Stimulated activated CD4-positive, alpha-beta T cell treated with anti-CD3 and anti-CD28 coated beads, Interleukin-12 subunit alpha, Interleukin-12 subunit beta, amount 100 ng/mL, for 48 hours (primary cell): ENCODE results near the gene CORO2A.
"Not testable (repeated sequence)": the region's sequence is repeated elsewhere in the genome, so short reads cannot be mapped to it uniquely, and the experiment has no call there.

Experiments
- DNase-seq, 3 donors: peaks; one replicate each; pipeline ENCODE4 v3.0.0-alpha.2; 2020; ENCODE audit warnings: low read depth in 2 of 3, low spot score in 1 of 3

Gene CORO2A

DNA sequence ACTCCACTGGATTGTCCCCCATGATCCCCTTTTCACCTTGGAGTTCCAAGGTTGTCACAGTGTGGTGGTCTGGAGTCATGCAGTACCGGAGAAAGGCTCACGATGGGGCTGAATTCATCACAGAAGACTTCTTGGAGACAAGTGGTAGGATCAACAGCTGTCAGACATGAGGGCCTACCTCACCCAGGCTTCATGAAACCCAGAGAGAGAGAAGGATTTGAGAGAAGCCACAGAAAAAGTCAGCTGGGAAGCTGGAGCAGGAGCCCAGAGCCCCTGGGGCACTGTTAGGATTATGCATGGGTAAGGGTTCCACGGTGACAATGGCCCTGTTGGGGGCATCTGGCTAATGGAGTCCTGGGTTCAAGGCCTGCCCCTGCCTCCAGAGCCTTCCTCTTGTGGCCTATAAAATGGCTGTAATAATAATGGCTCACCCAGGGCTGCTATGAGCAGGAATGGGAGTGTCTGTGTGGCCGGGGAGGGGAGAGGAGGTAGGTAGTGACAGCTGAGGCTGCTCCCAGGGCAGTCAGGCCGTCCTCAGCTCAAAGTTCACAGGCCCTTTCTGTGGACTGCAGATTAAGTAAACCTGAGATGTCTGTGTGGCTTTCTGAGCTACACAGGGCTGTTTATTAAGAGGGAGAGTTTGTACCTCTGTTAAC, 74.3 kb downstream of the CORO2A start:
- DNase-seq: peak in 1 of 3 donors; percentile 19

DNA sequence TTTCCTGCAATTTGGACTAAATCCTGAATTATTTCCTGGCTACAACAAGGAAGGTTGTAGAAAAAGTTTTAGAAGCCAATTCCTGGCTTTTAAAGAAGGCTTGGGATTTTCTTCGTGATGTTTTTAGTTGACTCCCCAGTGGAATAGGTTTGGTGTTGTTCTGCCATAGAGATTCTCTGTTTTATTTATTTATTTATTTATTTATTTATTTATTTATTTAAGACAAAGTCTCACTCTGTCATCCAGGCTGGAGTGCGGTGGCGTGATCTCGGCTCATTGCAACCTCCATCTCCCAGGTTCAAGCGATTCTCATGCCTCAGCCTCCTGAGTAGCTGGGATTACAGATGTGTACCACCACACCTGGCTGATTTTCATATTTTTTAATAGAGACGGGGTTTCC, 75.3 kb downstream of the CORO2A start:
- DNase-seq: not testable (repeated sequence)

DNA sequence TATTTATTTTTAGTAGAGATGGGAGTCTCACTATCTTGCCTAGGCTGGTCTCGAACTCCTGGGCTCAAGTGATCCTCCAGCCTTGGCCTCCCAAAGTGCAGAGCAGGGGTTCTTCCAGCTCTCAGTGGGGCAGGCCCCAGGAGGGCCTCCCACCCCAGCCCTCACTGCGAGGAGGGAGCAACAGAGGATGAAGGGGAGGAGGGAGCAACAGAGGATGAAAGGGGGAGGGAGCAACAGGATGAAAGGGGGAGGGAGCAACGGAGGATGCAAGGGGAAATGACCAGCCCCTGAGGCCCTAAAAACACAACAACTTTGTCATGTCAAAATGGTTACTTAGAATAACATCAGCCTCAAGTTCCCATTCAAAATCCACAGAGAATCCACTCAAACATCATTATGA, 83.4 kb downstream of the CORO2A start:
- no peak for DNase-seq

DNA sequence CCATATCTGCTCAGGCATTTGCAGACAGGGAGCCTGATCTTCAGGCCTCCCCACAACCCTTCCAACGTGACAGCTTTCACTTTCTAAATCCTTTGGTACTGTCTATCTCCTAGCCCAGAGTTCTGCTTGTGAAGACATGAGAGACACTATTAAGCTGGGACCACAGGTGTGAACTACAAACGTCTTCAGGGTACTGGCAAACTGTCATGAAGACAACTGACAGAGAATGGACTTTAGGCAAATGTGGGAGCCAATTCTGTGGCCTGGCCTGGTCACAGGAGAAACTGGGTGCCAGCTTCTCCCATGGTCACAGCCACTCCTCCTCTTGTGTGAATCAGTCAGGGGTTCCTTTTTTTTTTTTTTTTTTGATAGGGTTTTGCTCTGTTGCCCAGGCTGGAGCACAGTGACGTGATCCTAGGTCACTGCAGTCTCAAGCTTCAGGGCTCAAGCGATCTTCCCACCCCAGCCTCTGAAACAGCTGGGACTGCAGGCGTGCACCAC, 83.9 kb downstream of the CORO2A start:
- DNase-seq: no peak

DNA sequence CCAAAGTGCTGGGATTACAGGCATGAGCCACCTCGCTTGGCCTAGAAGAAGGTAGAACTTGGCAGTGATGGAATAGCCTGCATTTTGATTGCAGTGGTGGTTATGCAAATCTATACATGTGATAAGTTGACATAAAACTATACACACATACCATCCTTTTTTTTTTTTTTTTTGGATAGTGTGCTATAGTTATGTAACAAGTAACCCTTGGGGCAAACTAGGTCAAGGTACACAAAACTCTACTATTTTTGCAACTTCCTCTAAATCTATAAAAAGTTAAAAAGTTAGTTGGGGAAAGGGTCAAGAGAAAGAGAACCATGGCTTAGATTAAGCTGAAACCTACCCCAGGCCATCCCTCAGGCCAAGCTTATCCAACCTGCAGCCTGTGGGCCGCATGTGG, 84.5 kb downstream of the CORO2A start:
- no peak for DNase-seq

DNA sequence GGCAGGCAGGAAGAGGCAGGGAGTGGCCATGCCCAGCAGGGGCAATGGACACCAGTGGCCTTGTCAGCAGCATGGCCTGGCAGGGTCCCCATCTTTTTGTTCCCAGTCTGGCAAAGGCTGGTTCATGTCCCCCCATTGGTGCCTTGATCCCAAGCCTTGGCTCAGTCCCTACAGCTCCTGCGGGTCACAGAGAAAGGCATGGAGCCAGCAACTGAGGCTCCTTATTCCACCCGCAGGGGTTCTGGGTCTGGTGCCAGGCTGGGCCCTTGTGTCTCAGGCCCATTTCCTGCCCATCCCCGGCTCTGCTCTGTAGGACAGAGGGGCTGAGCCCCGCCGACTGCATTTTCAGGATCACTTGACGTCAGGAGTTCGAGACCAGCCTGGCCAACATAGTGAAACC, 87.4 kb downstream of the CORO2A start:
- DNase-seq: no peak

DNA sequence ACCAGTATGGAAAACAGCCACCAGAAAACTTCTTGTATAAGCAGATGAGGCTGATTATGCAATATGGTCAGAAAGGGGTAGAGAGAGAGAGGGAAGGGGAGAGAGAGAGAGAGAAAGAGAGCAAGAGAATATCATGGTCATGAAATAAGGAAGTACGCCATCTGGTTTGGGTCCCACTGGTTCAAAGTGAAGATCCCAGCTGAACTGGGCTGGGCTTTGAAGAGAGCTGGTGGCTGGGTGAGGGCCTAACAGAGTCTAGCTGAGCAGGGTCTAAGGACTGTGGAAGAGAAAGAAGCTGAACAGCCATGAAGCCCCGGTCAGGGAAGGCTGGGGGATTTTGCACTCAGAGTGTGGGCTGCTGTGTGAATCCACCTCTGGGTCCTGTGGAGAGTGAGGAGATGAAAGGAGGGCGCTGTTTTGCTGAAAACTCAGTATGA, 88.0 kb downstream of the CORO2A start:
- no peak for DNase-seq

DNA sequence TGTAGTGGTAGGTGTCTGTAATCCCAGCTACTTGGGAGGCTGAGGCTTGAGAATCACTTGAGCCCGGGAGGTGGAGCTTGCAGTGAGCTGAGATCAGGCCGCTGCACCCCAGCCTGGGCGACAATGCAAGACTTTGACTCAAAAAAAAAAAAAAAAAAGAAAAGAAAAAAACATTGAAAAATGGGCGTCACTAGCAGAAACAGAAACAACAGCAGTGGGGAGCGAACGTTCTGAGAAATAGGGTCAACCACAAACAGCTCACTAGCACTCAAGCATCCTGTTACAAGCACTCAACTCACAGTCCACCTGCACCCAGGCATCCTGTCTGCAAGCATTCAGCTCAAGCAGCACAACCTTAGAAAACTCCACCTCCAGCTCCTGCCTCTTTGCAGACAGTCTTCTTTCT, 90.6 kb downstream of the CORO2A start:
- DNase-seq: peak; percentile 53 to 63 (median 57)

DNA sequence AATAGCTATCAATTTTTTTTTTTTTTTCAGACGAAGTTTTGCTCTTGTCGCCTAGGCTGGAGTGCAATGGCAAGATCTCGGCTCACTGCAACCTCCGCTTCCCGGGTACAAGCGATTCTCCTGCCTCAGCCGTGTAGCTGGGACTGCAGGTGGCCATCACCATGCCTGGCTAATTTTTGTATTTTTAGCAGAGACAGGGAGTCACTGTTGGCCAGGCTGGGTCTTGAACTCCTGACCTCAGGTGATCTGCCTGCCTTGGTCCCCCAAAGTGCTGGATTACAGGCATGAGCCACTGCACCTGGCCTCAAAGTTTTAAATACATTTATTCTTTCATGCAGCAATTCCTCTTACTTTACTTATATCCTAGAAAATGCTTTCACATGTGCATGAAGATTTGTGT, 91.0 kb downstream of the CORO2A start:
- DNase-seq: no peak

DNA sequence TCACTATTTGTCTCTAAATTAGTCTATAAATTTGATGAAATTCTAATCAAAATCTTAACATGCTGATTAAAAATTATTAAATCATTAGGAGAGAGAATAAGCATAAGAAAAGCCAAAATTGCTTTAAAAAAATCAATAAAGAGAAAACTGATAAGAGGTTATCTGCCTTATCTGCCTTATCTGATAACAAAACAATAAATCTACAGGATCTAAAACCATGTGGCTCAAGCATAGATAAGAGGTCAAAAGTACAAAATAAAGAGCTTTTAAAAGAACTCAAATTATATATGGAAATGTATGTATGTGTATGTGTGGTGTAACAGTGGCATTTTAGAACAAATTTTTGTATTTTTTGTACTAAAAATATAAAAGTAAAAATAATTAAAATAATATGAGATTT, 92.0 kb downstream of the CORO2A start:
- DNase-seq: no peak

DNA sequence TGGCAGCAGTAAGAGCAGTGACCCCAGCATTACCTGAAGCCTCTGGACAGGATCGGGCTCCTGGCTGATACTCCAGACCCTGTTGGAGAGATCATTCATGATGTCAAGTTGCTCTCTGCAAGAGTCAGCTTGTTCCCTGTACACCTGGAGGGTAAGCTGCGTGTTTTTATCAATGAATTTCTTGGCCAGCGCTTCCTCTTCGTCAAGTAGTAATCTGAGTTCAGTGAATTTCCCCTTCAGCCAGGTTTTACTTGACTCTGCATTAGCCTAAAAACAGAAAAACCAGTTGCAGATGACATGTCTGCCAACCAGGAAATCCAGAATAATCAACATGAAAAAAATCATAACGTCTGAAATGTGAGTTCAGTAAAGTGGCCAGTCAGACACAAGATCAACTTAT, 92.5 kb downstream of the CORO2A start:
- no peak for DNase-seq

DNA sequence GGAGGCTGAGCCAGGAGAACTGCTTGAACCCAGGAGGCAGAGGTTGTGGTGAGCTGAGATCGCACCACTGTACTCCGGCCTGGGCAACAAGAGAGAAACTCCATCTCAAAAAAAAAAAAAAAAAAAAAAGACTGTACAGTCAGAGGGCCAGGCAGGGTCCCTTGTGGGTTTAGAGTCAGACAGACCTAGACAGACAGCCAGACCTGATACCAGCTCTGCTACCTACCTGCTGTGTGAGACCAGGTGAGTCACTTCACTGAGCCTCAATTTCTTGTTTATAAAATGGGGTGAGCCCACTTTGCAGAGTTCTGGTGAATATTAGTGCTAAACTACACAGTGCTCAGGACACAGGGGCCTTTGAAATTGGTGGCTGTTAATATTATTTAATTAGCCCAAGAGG, 93.1 kb downstream of the CORO2A start:
- no peak for DNase-seq

DNA sequence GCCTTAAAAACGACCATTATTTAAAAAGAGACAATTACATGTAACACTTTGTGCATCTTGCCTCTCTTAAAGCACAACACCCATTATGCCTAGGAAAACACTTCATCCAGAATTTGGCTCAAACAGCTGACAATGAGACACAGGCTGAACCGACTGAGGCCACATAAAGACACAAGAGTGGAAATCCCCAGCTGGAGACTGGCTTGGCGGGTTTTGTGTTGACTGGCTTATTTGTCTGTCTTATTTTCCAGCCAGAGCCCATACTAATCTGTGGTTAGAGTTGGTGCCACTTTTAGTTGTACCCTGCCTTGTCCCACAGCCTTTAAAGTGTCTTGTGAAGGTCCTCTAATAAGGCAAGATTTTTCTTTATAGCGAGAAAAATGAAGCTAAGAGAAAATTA, 94.6 kb downstream of the CORO2A start:
- DNase-seq: peak in 1 of 3 donors; percentile 38

DNA sequence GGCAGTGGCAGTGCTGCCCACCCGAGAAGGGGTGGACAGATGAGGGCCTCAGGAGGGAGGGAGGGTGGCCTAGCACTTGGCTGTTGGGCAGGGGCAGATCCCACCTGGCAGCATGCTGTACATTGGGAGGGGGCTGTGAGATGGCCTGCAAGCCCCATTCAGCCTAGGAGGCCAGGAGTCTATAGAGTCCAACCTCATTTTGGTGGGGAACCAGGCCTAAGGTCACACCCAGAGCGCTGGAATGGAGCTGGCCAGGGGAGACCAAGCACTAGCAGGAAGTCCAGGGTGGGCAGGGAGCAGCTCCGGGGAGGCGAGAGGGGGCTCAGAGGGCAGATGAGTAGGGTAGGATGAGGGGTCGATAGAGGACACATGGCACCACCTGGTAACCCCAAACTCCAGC, 96.3 kb downstream of the CORO2A start:
- DNase-seq: no peak

DNA sequence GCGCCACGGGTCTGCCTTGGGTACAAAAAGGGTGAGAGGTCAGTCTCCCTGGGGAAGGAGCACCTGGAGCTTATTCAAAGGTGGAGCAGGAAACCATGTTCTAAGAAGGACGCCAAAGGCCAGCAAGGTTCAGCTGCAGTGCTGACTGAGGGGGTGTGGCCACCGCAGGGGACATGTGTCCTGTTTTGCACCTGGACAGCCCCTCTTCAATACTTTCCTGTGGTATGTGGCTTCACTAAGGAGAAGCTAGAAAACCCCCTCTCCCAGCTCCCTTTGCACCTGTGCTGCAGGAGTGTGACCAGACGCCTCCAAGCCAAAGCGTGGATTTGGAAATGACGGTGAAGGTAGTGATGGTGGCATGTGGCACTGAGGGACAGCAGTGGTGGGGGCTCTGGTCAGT, 97.0 kb downstream of the CORO2A start:
- no peak for DNase-seq

DNA sequence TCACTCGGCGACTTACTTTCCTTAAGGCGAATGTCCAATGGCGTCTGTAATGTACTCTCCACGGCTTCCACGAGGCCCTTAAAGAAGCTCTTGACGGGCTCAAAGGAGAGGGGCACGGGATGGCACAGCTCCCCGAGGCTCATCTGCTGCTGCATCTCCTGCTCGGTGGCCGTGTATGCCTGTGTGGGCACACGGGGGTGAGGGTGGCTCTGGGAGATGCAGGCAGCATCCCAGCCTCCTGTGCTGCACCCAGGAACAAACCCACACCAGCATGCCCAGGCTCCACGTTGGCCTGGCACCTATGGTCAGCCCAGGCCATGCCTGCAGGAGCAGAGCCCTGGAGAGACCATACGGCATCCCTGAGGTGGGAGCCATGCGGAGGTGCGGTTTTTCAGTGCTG, 97.6 kb downstream of the CORO2A start:
- no peak for DNase-seq

DNA sequence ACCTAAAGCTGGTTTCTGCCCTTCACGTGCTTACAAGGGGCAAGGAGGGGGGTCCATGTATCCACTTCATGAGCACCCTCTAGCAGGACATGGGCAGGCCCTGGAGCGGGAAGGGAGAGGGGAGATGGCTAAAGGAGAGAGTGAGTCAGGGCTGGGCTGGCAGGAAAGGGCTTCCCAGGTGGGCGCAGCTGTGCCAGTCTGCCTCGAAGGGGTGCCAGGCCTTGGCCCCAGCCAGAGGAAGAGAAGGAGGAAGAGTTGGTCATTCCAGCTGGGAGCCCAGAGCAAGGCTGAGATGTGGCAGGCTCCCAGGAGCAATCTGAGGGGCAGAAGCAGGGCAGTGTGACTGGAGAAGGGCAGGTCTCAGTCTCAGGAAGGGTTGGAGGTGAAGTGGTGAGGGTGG, 98.1 kb downstream of the CORO2A start:
- no peak for DNase-seq

DNA sequence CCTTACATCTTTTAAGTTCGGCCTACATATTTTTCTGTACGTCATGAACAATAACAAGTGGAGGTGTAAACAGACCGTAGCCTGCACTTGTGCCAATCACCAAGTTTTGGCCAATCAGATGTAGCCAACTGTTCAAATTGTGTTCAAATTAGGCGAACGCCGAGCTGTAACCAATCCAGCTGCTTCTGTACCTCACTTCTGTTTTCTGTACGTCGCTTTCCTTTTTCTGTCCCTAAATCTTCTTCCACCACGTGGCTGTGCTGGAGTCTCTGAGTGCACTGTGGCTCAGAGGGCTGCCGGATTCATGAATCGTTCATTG, 99.9 kb downstream of the CORO2A start:
- DNase-seq: no peak

DNA sequence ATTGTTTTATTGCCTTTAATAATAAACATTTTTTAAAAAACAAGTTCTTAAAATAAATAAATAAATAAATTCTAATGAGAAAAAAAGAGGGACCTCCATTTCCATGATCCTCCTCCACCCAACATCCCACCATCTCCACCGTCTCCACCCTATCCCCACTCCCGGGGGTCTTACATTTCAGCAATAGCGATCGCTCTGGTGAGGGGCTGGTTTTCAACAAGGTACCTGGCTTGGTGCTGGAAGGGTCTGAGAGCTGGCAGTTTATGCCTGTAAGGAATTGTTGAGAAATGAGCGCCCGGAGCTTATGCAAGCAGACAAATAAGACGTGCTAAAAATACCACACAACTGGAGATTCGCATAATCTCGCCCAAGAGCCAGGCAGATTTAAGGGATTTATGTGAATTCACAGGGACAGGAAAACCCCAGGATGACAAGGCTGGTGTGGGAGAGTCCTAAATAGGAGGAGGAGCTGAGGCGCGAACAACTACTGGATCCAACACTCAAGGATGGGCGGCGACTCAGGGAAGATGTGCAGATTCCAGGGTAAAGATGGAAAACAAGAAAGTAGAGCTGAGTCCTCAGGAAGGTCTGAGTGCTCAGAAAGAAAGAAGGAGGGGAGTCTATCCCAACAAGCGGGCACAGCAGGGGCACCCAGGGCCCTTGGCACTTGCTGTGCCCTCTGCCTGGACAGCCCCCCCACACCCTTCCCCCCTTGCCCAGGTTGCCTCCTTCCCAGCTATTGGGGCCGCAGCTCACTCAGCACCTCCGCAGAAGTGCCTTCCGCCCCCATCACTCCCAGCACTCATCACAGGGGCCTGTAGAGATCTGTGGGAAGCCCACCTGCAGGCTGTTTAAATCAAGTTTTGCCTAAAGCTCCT, 100.5 kb downstream of the CORO2A start:
- DNase-seq: no peak

DNA sequence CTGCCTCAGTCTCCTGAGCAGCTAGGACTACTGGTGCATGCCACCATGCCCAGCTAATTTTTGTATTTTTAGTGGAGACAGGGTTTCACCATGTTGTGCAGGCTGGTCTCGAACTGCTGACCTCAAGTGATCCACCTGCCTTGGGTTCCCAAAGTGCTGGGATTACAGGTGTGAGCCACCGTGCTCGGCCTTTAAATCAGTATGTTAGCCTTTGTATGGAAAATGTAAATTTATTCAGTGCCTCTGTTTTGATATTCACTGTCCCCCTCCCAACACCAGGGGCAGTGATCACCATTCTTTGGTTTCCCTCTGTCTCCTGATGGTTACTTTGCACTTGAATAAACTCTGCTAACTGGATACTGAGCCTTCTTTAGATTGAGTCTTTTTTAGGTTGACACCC, 101.8 kb downstream of the CORO2A start:
- DNase-seq: not testable (repeated sequence)

DNA sequence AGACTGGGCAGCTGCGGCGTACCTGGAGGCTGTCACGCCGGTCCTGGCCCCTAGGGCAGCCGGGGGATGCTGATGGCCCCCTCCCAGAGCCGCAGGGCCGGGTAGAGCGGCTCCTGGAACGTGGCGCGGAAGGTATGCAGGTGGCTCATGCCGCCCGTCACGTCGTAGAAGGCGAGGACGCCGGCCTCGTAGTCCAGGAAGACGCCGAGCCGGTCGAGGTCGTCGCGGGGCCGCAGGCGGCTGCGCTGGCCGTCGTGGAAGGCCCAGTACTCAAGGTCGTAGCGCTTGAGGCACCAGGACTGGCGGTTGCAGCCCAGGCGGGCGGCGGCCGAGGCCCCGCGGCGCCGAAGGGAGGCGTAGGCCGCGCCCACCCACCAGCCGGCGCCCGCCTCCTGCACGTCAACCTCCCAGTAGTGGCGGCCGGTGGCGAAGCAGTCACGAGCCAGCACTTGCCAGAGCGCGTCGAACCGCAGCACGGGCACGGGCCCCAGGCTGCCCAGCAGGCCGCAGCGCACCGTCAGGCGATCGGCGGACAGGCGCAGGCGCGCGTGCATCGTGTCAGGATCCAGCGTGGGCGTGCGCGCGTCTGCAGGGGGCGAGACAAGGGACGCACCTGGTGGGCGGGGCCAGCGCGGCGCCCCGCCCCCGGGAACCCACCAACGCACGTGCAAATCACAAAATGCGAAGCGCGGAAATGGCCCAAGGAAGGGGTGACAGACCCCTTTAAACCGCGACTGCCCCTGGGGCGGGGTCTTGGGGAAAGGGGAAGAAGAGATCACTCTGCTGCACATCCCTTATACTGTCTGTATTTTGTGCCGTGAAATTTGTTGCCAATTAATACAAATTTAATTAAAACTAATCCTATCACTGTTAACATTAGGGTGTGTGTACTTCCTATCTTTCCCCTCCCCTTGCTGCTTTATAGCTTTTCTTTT, 104.8 kb downstream of the CORO2A start:
- no peak for DNase-seq

DNA sequence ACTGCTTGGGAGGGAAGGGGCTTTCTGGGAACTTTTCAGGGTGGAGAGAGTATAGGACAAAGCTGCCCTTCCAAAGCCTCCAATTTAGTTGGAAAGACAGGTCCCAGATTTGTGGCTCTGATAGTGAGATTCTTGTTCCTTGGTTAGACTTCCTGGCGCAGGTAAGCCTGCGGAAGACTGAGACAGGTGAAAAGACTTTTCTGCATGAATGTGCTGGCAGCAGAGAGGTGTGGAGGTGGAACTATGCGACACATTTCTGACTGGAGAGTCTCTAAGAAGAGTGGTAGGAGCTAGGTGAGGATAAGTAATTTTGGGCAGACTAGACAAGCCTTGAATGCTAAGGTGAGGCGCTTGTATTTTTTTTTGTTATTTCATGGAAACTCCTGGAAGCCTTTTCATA, 106.0 kb downstream of the CORO2A start:
- no peak for DNase-seq
